ENCODE data around the gene PDE8B. TPM values are rescaled to one million over a fixed set of nuclear protein-coding genes. Genes with fewer than 3 reads are reported as not detected.

Gene PDE8B
- total RNA-seq, 6 experiments from 2014 or later: 1.2 to 5.4 (median 2.4) TPM

DNA sequence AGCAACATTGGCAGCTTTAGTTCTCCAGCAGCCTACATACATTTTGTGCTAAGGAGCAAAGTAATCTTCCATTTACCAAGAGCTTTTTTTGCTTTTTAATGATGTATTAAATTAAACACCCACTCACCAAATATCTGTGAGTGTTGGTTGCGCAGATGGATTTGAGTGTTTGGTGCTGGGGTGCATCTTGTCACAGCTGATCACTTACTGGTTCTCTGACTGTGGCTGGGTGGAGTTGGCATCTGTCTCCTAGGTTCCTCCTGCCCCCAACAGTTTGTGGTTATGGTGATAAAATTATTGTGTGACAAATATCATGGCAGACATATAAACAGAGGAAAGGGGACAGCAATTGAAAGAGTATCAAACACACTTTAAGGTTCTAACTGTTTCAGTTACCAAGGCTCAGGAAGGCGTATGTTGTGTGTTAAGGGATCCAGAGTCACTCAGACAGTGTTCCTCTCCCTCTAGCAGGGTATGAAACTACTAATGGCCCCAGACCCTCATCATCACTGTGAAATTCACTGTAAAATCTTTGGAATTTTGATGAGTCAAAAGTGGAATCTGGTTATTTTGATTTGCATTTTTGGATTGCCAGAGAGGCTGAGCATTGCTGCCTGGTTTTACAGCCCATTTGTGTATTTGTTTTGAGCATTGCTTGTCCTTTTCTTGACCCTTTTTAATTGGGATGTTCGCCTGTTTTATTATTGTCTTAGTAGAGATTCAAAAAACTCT is 81.7 kb downstream of the PDE8B start:
- Histone ChIP-seq H3K27ac (no peak overlapping the region), H3K36me3 (no peaks in the 10 kb centered on the region), H3K9me3 (no peaks in the 10 kb centered on the region), H3K4me3 (no peak overlapping the region), H3K27me3 (no peaks in the 10 kb centered on the region), H3K4me1 (no peaks in the 10 kb centered on the region)
- 83% methylated on average over 3 of the region's 3 CpGs for WGBS (ENCODE audit: insufficient coverage, low coverage, low lambda C conversion rate, missing lambda C conversion rate)
- intact Hi-C loops (cut with DNase I): no loop called here
- DNase-seq: no peak
- ATAC-seq: no peak
- TF ChIP-seq CTCF (IDR thresholded peaks at IDR 0.05): no peak
- no peak for TF ChIP-seq POLR2A (IDR thresholded peaks at IDR 0.05)

DNA sequence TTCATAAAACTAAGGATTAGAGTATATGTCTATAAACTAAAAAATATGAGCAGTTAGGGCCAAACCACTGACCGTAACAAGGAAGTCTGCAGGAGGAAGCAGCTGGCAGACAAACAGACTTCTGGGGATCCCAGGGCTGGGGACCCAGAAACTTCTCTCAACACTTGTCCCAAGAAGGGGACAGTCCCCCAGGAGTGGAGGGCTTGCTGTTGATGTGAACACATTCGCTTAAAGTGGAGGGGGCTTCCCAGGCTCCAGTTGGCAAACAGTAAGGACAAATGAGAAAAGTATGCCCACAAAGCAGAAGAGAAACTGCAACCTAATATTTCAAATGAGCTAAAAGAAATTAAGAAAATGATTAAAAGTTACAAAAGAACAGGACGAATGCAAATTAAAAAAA is 83.7 kb downstream of the PDE8B start:
- ATAC-seq (no peak), DNase-seq (no peak)
- no peaks in the 10 kb centered on the region for H3K27me3 ChIP-seq
- WGBS (ENCODE audit: insufficient coverage, low coverage, low lambda C conversion rate, missing lambda C conversion rate): 46% methylated on average over 3 of the region's 3 CpGs
- TF ChIP-seq POLR2A (IDR thresholded peaks at IDR 0.05): no peak
- no peak for TF ChIP-seq CTCF (IDR thresholded peaks at IDR 0.05)
- H3K27ac ChIP-seq: no peak overlapping the region
- H3K9me3 ChIP-seq: no peaks in the 10 kb centered on the region
- H3K4me1 ChIP-seq: no peaks in the 10 kb centered on the region
- H3K4me3 ChIP-seq: no peak overlapping the region
- no peaks in the 10 kb centered on the region for H3K36me3 ChIP-seq
- intact Hi-C loops (cut with DNase I): no loop called here

DNA sequence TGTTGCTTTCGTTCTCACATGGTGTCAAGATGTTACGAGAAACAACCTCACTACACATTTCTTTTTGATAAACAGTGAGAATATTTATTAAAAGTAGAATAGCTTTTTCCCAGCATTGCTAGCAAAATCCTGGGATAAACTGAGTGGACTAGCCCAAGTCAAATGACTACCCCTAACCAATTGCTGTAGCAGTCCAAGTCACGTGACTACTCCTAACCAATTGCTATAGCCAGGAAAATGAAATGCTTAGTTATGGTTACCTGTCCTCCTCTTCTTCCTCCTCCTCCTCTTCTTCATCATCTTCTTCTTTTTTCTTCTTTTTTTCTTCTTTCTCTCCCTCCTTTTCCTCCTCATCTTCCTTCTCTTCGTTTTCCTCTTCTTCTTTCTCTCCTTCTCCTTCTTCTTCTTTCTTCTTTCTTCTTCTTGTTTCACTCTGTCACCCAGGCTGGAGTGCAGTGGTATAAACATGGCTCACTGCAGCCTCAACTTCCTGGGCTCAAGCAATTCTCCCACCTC is 85.4 kb downstream of the PDE8B start:
- Histone ChIP-seq H3K9me3 (no peaks in the 10 kb centered on the region), H3K27me3 (no peaks in the 10 kb centered on the region), H3K4me1 (no peaks in the 10 kb centered on the region), H3K27ac (no peak overlapping the region), H3K4me3 (no peak overlapping the region), H3K36me3 (no peaks in the 10 kb centered on the region)
- 84% methylated on average over 4 of the region's 4 CpGs for WGBS (ENCODE audit: insufficient coverage, low coverage, low lambda C conversion rate, missing lambda C conversion rate)
- no peak for DNase-seq
- TF ChIP-seq POLR2A (IDR thresholded peaks at IDR 0.05) (no peak), CTCF (IDR thresholded peaks at IDR 0.05) (no peak)
- intact Hi-C loops (cut with DNase I): no loop called here
- no peak for ATAC-seq

DNA sequence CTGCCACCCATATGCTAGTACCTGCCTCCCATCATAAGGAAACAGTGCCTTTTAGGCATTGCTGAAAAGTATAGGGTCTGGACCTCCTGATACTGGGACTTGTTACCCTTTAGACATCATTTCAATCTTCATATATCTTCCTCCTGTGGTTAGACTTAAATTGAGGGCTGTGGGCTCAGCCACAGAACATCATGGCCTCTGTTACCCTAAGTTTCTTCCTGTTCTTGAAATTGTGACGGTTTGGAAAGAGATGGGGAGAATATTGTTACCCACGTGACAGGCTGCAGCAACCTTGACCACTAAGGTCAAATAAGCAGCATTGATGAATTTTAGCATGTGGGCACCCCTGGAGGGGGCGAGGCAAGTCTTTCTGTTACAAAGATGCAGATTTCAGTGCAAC is 87.7 kb downstream of the PDE8B start:
- Histone ChIP-seq H3K4me1 (no peaks in the 10 kb centered on the region), H3K9me3 (no peaks in the 10 kb centered on the region), H3K27ac (no peak overlapping the region), H3K4me3 (no peak overlapping the region), H3K27me3 (no peaks in the 10 kb centered on the region), H3K36me3 (no peaks in the 10 kb centered on the region)
- intact Hi-C loops (cut with DNase I): no loop called here
- DNase-seq: no peak
- 58% methylated on average over 1 of the region's 3 CpGs for WGBS (ENCODE audit: insufficient coverage, low coverage, low lambda C conversion rate, missing lambda C conversion rate)
- ATAC-seq: no peak
- TF ChIP-seq CTCF (IDR thresholded peaks at IDR 0.05) (no peak), POLR2A (IDR thresholded peaks at IDR 0.05) (no peak)

All from right lobe of liver (tissue), 6 donors.